IMR-90 (cell line): Measurements from ENCODE around the gene GLT1D1. TPM values are rescaled to one million over a fixed set of nuclear protein-coding genes. Genes with fewer than 3 reads are reported as not detected.

Source experiments
- ATAC-seq: fragments of 200-7000 bp; cut with Tn5 transposase; 2 replicates; pipeline ENCODE4 v1.9.1; 2020; ENCODE audit warnings: low read depth, mild to moderate bottlenecking, moderate library complexity
- BruUV-seq: library from RNA; stranded (reverse); fragments of 400-500 nt; replicated peaks from 2 replicates; lab custom pipeline; 2021; lab: Mats Ljungman, UMichigan
- CTCF ChIA-PET: fragments of 300-600 bp; formaldehyde crosslinking; extraction: SDS; loops from one replicate; lab custom pipeline; 2021; ENCODE audit warnings: antibody characterized with exemption; lab: Yijun Ruan, JAX
- POLR2A ChIA-PET: fragments of 300-600 bp; sonication (Branson Sonifier 250); formaldehyde crosslinking; loops from one replicate; lab custom pipeline; 2022; ENCODE audit warnings: antibody characterized with exemption; ENCODE audit not compliant: unreplicated experiment; lab: Charles Lee
- DNase-seq: peaks from one replicate; pipeline ENCODE4 v3.0.0; 2013
- H2AFZ ChIP-seq: replicated peaks from 2 replicates; pipeline ENCODE3; 2013; ENCODE audit warnings: low read length, mild to moderate bottlenecking; ENCODE audit not compliant: poor library complexity
- H2AK5ac ChIP-seq: 2 replicates; pipeline ENCODE4 v1.6.1; 2013; ENCODE audit warnings: low read depth, low read length, inconsistent platforms
- H2AK9ac ChIP-seq: replicated peaks from 2 replicates; pipeline ENCODE3; 2013; ENCODE audit warnings: mild to moderate bottlenecking, low read depth, low read length, moderate library complexity; ENCODE audit not compliant: poor library complexity
- H2BK120ac ChIP-seq: 2 replicates; pipeline ENCODE4 v1.6.1; 2013; ENCODE audit warnings: low read depth, low read length, inconsistent platforms
- H2BK15ac ChIP-seq: 3 replicates; pipeline ENCODE4 v1.6.1; 2013; ENCODE audit warnings: low read depth, low read length, inconsistent platforms
- H2BK20ac ChIP-seq: 2 replicates; pipeline ENCODE4 v1.6.1; 2013; ENCODE audit warnings: low read depth, mild to moderate bottlenecking, inconsistent platforms, low read length, moderate library complexity
- H2BK5ac ChIP-seq: 2 replicates; pipeline ENCODE4 v1.6.1; 2013; ENCODE audit warnings: mild to moderate bottlenecking, low read depth, low read length, inconsistent platforms; ENCODE audit not compliant: poor library complexity, severe bottlenecking
- H3K14ac ChIP-seq: replicated peaks from 2 replicates; pipeline ENCODE4 v1.6.1; 2013; ENCODE audit warnings: low read depth, low read length, inconsistent platforms
- H3K18ac ChIP-seq: 2 replicates; pipeline ENCODE4 v1.6.1; 2013; ENCODE audit warnings: low read depth, low read length, control low read depth
- H3K23ac ChIP-seq: 2 replicates; pipeline ENCODE4 v1.6.1; 2013; ENCODE audit warnings: low read depth, low read length, inconsistent platforms
- H3K27ac ChIP-seq: 2 replicates; pipeline ENCODE4 v1.5.1; 2013; ENCODE audit warnings: mild to moderate bottlenecking, control low read depth, low read length; ENCODE audit not compliant: insufficient read depth
- H3K27me3 ChIP-seq: 2 replicates; pipeline ENCODE4 v1.6.1; 2013; ENCODE audit warnings: low read length; ENCODE audit not compliant: control insufficient read depth, insufficient read depth
- H3K36me3 ChIP-seq: 2 replicates; pipeline ENCODE4 v1.6.1; 2013; ENCODE audit warnings: low read length, mixed read lengths; ENCODE audit not compliant: control insufficient read depth, insufficient read depth
- H3K4ac ChIP-seq: 2 replicates; pipeline ENCODE4 v1.6.1; 2013; ENCODE audit warnings: low read depth, low read length, inconsistent platforms
- H3K4me1 ChIP-seq: 2 replicates; pipeline ENCODE4 v1.6.1; 2013; ENCODE audit warnings: low read length, mixed read lengths; ENCODE audit not compliant: control insufficient read depth, insufficient read depth
- H3K4me2 ChIP-seq: 2 replicates; pipeline ENCODE4 v1.6.1; 2013; ENCODE audit warnings: low read depth, mild to moderate bottlenecking, control low read depth, low read length, moderate library complexity
- H3K4me3 ChIP-seq: 2 replicates; pipeline ENCODE4 v1.5.1; 2013; ENCODE audit warnings: low read depth, mild to moderate bottlenecking, control low read depth, low read length, moderate library complexity; ENCODE audit not compliant: insufficient read depth
- H3K56ac ChIP-seq: 2 replicates; pipeline ENCODE4 v1.6.1; 2013; ENCODE audit warnings: low read length, inconsistent platforms; ENCODE audit not compliant: insufficient read depth; ENCODE audit errors: extremely low read depth
- H3K79me1 ChIP-seq, 2 experiments: 2 replicates each; pipeline ENCODE4 v1.6.1; 2013; ENCODE audit warnings: low read length in 2 of 2, inconsistent platforms in 1 of 2, low read depth in 1 of 2
- H3K9ac ChIP-seq: 2 replicates; pipeline ENCODE4 v1.6.1; 2013; ENCODE audit warnings: low read depth, low read length, control low read depth
- H3K9me1 ChIP-seq: 2 replicates; pipeline ENCODE4 v1.6.1; 2013; ENCODE audit warnings: low read length, inconsistent platforms; ENCODE audit not compliant: insufficient read depth
- H3K9me3 ChIP-seq: 2 replicates; pipeline ENCODE4 v1.6.1; 2013; ENCODE audit warnings: low read length; ENCODE audit not compliant: control insufficient read depth, insufficient read depth
- H4K20me1 ChIP-seq: 2 replicates; pipeline ENCODE4 v1.6.1; 2013; ENCODE audit warnings: low read length, inconsistent platforms; ENCODE audit not compliant: insufficient read depth
- H4K5ac ChIP-seq: 2 replicates; pipeline ENCODE4 v1.6.1; 2013; ENCODE audit warnings: mild to moderate bottlenecking, low read depth, low read length, control low read depth
- H4K8ac ChIP-seq, 2 experiments: 2 replicates each; pipeline ENCODE4 v1.6.1; 2013; ENCODE audit warnings: low read depth in 2 of 2, low read length in 2 of 2, control low read depth in 1 of 2, inconsistent platforms in 1 of 2
- H4K91ac ChIP-seq: 2 replicates; pipeline ENCODE4 v1.6.1; 2013; ENCODE audit warnings: low read depth, low read length, inconsistent platforms; ENCODE audit not compliant: insufficient read depth
- BHLHE40 ChIP-seq: fragments of 150-350 bp; IDR thresholded peaks from 2 replicates; pipeline ENCODE4 v1.6.1; 2016; ENCODE audit warnings: mild to moderate bottlenecking, low read depth, low read length
- CEBPB ChIP-seq: IDR thresholded peaks from 2 replicates; pipeline ENCODE4 v1.6.1; 2012; ENCODE audit warnings: low read depth, low read length, improper control_type of control experiment
- CHD1 ChIP-seq: IDR thresholded peaks from 2 replicates; pipeline ENCODE4 v1.6.1; 2012; ENCODE audit warnings: low read depth, low read length, improper control_type of control experiment
- ELK1 ChIP-seq: fragments of 150-350 bp; IDR thresholded peaks from 2 replicates; pipeline ENCODE4 v1.6.1; 2016; ENCODE audit warnings: low read depth, mild to moderate bottlenecking, low read length, moderate library complexity, borderline replicate concordance
- FOS ChIP-seq: fragments of 150-350 bp; IDR thresholded peaks from 2 replicates; pipeline ENCODE4 v1.6.1; 2016; ENCODE audit warnings: low read depth, low read length
- NFE2L2 ChIP-seq: fragments of 150-350 bp; IDR thresholded peaks from 2 replicates; pipeline ENCODE4 v1.6.1; 2016; ENCODE audit warnings: low read depth, mild to moderate bottlenecking, low read length
- RFX5 ChIP-seq: IDR thresholded peaks from 2 replicates; pipeline ENCODE4 v1.8.0; 2012; ENCODE audit warnings: low read depth, mild to moderate bottlenecking, low read length, moderate library complexity
- WGBS, 2 experiments: methylation state at CpG; one replicate each; pipeline versions ENCODE4 v1.1.5 to v1.1.7; 2013; ENCODE audit warnings: missing lambda C conversion rate in 2 of 2; ENCODE audit not compliant: insufficient read length in 1 of 2; ENCODE audit errors: extremely low coverage in 2 of 2; 5-methylcytosine and 5-hydroxymethylcytosine counted together
- dilution Hi-C: fragments of 300-500 bp; cut with HindIII; formaldehyde crosslinking; loops from one replicate; pipeline ENCODE4 v1.14.3; 2018; ENCODE audit warnings: low sequenced_read_pairs; ENCODE audit not compliant: unreplicated experiment
- in situ Hi-C: fragments of 300-500 bp; cut with MboI; formaldehyde crosslinking; loops from 3 replicates; pipeline ENCODE4 v1.14.3; 2019; ENCODE audit warnings: low sequenced_read_pairs, inconsistent platforms, mixed read lengths
- intact Hi-C: fragments of 100-400 bp; cut with micrococcal nuclease; formaldehyde crosslinking; loops from 2 replicates; pipeline ENCODE4 v1.10.0; 2022
- polyA plus RNA-seq, 3 experiments: library from polyadenylated mRNA; depleted of rRNA; stranded (reverse); fragments of >200 nt; gene quantifications; 2 replicates each; pipeline ENCODE4 v1.2.3, GENCODE V29; 2012; ENCODE audit warnings: low replicate concordance in 1 of 3
- total RNA-seq: library from RNA; depleted of rRNA; stranded (reverse); fragments of >200 nt; gene quantifications from 2 replicates; pipeline ENCODE4 v1.2.3, GENCODE V29; 2012

Gene GLT1D1
- total and polyA plus RNA-seq, 2 of the 4 experiments (the other 2 are of a cell fraction) = not detected

- 17% methylated on average over 1 of the region's 4 CpGs; no CpG with 5 or more reads in 1 of the 2 experiments for WGBS, 2 experiments
- Histone ChIP-seq H2AK5ac (no peak overlapping the region), H3K4me1 (no peaks in the 10 kb centered on the region), H2AFZ (no peak overlapping the region), H4K5ac (no peak overlapping the region), H3K4me3 (no peak overlapping the region), H3K79me1 (no peaks in the 10 kb centered on the region), H3K9ac (no peak overlapping the region), H4K91ac (no peak overlapping the region), H2BK20ac (no peak overlapping the region), H3K23ac (no peak overlapping the region), H2AK9ac (no peak overlapping the region), H3K27me3 (no peaks in the 10 kb centered on the region), H3K14ac (no peak overlapping the region), H4K20me1 (no peaks in the 10 kb centered on the region), H2BK15ac (no peak overlapping the region), H3K4me2 (no peak overlapping the region), H3K18ac (no peak overlapping the region), H3K9me1 (no peaks in the 10 kb centered on the region), H3K27ac (no peak overlapping the region), H3K4ac (no peak overlapping the region), H2BK120ac (no peak overlapping the region), H2BK5ac (no peak overlapping the region), H4K8ac (no peak overlapping the region), H3K9me3 (peaks cover 10% of the 10 kb centered on the region), H3K36me3 (no peaks in the 10 kb centered on the region), H3K56ac (no peak overlapping the region)
- ATAC-seq = no peak
- ChIA-PET CTCF (no interaction called here), POLR2A (no interaction called here)
- intact Hi-C loops = no loop called here
- TF ChIP-seq FOS (no peak), RFX5 (no peak), CHD1 (no peak), NFE2L2 (no peak), CEBPB (no peak), ELK1 (no peak), BHLHE40 (no peak)
- no TSS peak for BruUV-seq
- in situ Hi-C loops = no loop called here
- dilution Hi-C loops = no loop called here
- no peak for DNase-seq
Measured at GRCh38 chr12:128906485-128907137, 53.3 kb downstream of the GLT1D1 start.
